Kidney (tissue), 14 donors: ENCODE measurements around the gene PLIN5. TPM values are rescaled to one million over a fixed set of nuclear protein-coding genes. Genes with fewer than 3 reads are reported as not detected.
A peak's percentile ranks its signal among the peaks of the same experiment; 100 is the strongest.
"Not testable (repeated sequence)": the region's sequence is repeated elsewhere in the genome, so short reads cannot be mapped to it uniquely, and the experiment has no call there.

Source experiments
- DNase-seq, 5 donors: peaks; one replicate each; pipeline ENCODE4 v3.0.0-alpha.2; 2013 to 2020
- FAIRE-seq: peaks from 2 replicates; lab custom pipeline; 2012; peaks lifted over from hg19 to GRCh38; lab: Jason Lieb, UNC
- H3K27ac ChIP-seq, 2 donors: one replicate each; pipeline ENCODE4 v1.7.0; 2013; ENCODE audit warnings: low read depth in 2 of 2, low read length in 2 of 2, inconsistent platforms in 1 of 2
- H3K27me3 ChIP-seq: one replicate; pipeline ENCODE4 v1.7.1; 2013; ENCODE audit warnings: low read length, inconsistent platforms; ENCODE audit not compliant: control insufficient read depth, insufficient read depth
- H3K36me3 ChIP-seq, 3 donors: one replicate each; pipeline versions ENCODE4 v1.7.0 to v1.7.1; 2013; ENCODE audit warnings: low read length in 3 of 3, control low read depth in 1 of 3, inconsistent platforms in 1 of 3; ENCODE audit not compliant: insufficient read depth in 3 of 3, control insufficient read depth in 2 of 3
- H3K4me1 ChIP-seq, 3 donors: one replicate each; pipeline versions ENCODE4 v1.7.0 to v1.7.1; 2013; ENCODE audit warnings: low read length in 3 of 3, inconsistent platforms in 1 of 3, low read depth in 1 of 3; ENCODE audit not compliant: control insufficient read depth in 2 of 3, insufficient read depth in 2 of 3
- H3K4me3 ChIP-seq, 3 donors: one replicate each; pipeline versions ENCODE4 v1.7.0 to v1.8.1; 2013; ENCODE audit warnings: low read length in 3 of 3, control low read depth in 1 of 3, inconsistent platforms in 1 of 3
- H3K9ac ChIP-seq, 3 donors: one replicate each; pipeline versions ENCODE4 v1.7.0 to v1.7.1; 2013; ENCODE audit warnings: low read length in 3 of 3, control low read depth in 1 of 3, inconsistent platforms in 1 of 3
- H3K9me3 ChIP-seq, 3 donors: one replicate each; pipeline versions ENCODE4 v1.7.0 to v1.7.1; 2013; ENCODE audit warnings: low read length in 3 of 3, control low read depth in 1 of 3, inconsistent platforms in 1 of 3; ENCODE audit not compliant: control insufficient read depth in 2 of 3, insufficient read depth in 1 of 3
- CTCF ChIP-seq: IDR thresholded peaks from 3 replicates; pipeline ENCODE4 v1.5.1; 2012; ENCODE audit warnings: mild to moderate bottlenecking, moderate library complexity, borderline replicate concordance; ENCODE audit not compliant: insufficient read depth; ENCODE audit errors: extremely low read depth
- intact Hi-C: fragments of 100-400 bp; cut with DNase I; formaldehyde crosslinking; loops from one replicate; pipeline ENCODE4 v1.11.1; 2022
- polyA plus RNA-seq: library from polyadenylated mRNA; stranded (reverse); fragments of 350-450 nt; fragmentation: Illumina TruSeq; extraction: RNeasy Lipid Tissue Mini Kit (QIAGEN cat#74804); gene quantifications from one replicate; pipeline ENCODE4 v1.2.3, GENCODE V29; 2014; ENCODE audit warnings: low read depth, low replicate concordance; ENCODE audit not compliant: insufficient read depth
- total RNA-seq: library from RNA; stranded (reverse); fragmentation: NEBNext Ultra II Directional; extraction: Animal tissue kit (Norgen Biotek cat#: 25700); gene quantifications from one replicate; pipeline ENCODE4 v1.2.1, GENCODE V29; 2021
- donor health status: control.
- donor health status: control.
- donor health status: control.
- donor health status: control.
- donor health status: control.
- donor health status: DM: yes; HTN: yes; CAD: no.
- donor health status: Normal renal cell carcinoma (clear cell type).

Gene PLIN5
- total and polyA plus RNA-seq, 2 donors from 2014 or later = 21.2 to 30.7 TPM

- H3K9me3 ChIP-seq = no peaks in the 10 kb centered on the region
- no peak for FAIRE-seq
- no peak overlapping the region for H3K4me3 ChIP-seq
- no peaks in the 10 kb centered on the region for H3K27me3 ChIP-seq
- no peaks in the 10 kb centered on the region for H3K36me3 ChIP-seq
- peaks cover 0 to 2% (median 0%) of the 10 kb centered on the region in 3 donors for H3K4me1 ChIP-seq
- no peak overlapping the region for H3K9ac ChIP-seq
- H3K27ac ChIP-seq = no peak overlapping the region
- intact Hi-C loops = no loop called here
- DNase-seq = peak in 1 of 5 donors; percentile 53
- TF ChIP-seq CTCF = no peak
Observed at GRCh38 chr19:4542896-4543841, 8.1 kb upstream of the PLIN5 start.

GRCh38 chr19:4541806-4542145 is 6.8 kb upstream of the PLIN5 start:
- H3K4me1 ChIP-seq, H3K4me3 ChIP-seq, DNase-seq, H3K36me3 ChIP-seq, H3K9me3 ChIP-seq, H3K27me3 ChIP-seq, H3K27ac ChIP-seq, intact Hi-C loops, FAIRE-seq, H3K9ac ChIP-seq: not testable (repeated sequence)

- Histone ChIP-seq H3K4me3 (no peak overlapping the region), H3K27ac (no peak overlapping the region)
Observed at GRCh38 chr19:4541114-4541805, 6.2 kb upstream of the PLIN5 start.

More at GRCh38 chr19:4541114-4541805, 6.2 kb upstream of the PLIN5 start:
- no peaks in the 10 kb centered on the region for H3K27me3 ChIP-seq
- peaks cover 0 to 2% (median 0%) of the 10 kb centered on the region in 3 donors for H3K4me1 ChIP-seq
- FAIRE-seq (no peak), DNase-seq (no peak)
- no peak for TF ChIP-seq CTCF
- intact Hi-C loops = no loop called here
- H3K9ac ChIP-seq = no peak overlapping the region
- no peaks in the 10 kb centered on the region for H3K9me3 ChIP-seq
- no peaks in the 10 kb centered on the region for H3K36me3 ChIP-seq
